ENCODE data around the gene GIPC3.

GIPC3 gene

GRCh38 chr19:3632739-3633558 lies 47.7 kb downstream of the GIPC3 start:
- Histone ChIP-seq H3K9me3 (ENCODE audit: control insufficient read depth, insufficient read depth, low read depth, low read length) (no peaks in the 10 kb centered on the region), H3K4me1 (ENCODE audit: control insufficient read depth, insufficient read depth, low read length) (no peaks in the 10 kb centered on the region), H3K4me3 (ENCODE audit: low read depth, low read length) (no peak overlapping the region), H3K36me3 (ENCODE audit: control insufficient read depth in 2 of 2, insufficient read depth in 1 of 2, low read length in 2 of 2) (peaks cover 0 to 16% of the 10 kb centered on the region in 2 experiments; a peak in 1 of 3 replicates), H3K27ac (ENCODE audit: extremely low read depth, low read depth, low read length) (no peak overlapping the region)
- ChIA-PET POLR2A (no interaction called here), CTCF (no interaction called here)
- no peak for TF ChIP-seq ZNF366 (tag by site-specific recombination; conservative IDR thresholded peaks at IDR 0.05)
- TF ChIP-seq, protein P1, sequence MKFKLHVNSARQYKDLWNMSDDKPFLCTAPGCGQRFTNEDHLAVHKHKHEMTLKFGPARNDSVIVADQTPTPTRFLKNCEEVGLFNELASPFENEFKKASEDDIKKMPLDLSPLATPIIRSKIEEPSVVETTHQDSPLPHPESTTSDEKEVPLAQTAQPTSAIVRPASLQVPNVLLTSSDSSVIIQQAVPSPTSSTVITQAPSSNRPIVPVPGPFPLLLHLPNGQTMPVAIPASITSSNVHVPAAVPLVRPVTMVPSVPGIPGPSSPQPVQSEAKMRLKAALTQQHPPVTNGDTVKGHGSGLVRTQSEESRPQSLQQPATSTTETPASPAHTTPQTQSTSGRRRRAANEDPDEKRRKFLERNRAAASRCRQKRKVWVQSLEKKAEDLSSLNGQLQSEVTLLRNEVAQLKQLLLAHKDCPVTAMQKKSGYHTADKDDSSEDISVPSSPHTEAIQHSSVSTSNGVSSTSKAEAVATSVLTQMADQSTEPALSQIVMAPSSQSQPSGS (tag by site-specific recombination; IDR thresholded peaks at IDR 0.05; ENCODE audit: low read depth) = no peak
- no peak for TF ChIP-seq ZNF792 (tag by site-specific recombination; IDR thresholded peaks at IDR 0.05)
- TF ChIP-seq ZNF645 (tag by site-specific recombination; IDR thresholded peaks at IDR 0.05) = no peak
- TF ChIP-seq BCL11B (tag by site-specific recombination; IDR thresholded peaks at IDR 0.05; ENCODE audit: low read depth) = no peak
- TF ChIP-seq ZNF292 (tag by site-specific recombination; IDR thresholded peaks at IDR 0.05; ENCODE audit: borderline replicate concordance, low read depth) = no peak
- TF ChIP-seq ZNF391 (tag by site-specific recombination; IDR thresholded peaks at IDR 0.05; ENCODE audit: borderline replicate concordance, low read depth) = no peak
- no peak for TF ChIP-seq FEZF1 (tag by site-specific recombination; IDR thresholded peaks at IDR 0.05)

- Histone ChIP-seq H3K36me3 (ENCODE audit: control insufficient read depth in 2 of 2, insufficient read depth in 1 of 2, low read length in 2 of 2) (peaks cover 0 to 21% of the 10 kb centered on the region in 2 experiments; a peak in 1 of 3 replicates), H3K27ac (ENCODE audit: extremely low read depth, low read depth, low read length) (no peak overlapping the region), H3K9me3 (ENCODE audit: control insufficient read depth, insufficient read depth, low read depth, low read length) (no peaks in the 10 kb centered on the region), H3K4me1 (ENCODE audit: control insufficient read depth, insufficient read depth, low read length) (no peaks in the 10 kb centered on the region), H3K4me3 (ENCODE audit: low read depth, low read length) (no peak overlapping the region)
- ChIA-PET CTCF (interaction anchor here (0.6 kb wide), 1 partner anchor 88 kb away, joined by 3 read pairs; no protein-coding TSS in a partner anchor), POLR2A (no interaction called here)
- TF ChIP-seq PRDM10 (tag by site-specific recombination; IDR thresholded peaks at IDR 0.05) (0 out of 2 replicates have a peak, but pooled peaks have one; percentile 14), ZFP37 (tag by site-specific recombination; IDR thresholded peaks at IDR 0.05) (no peak)
Measured at GRCh38 chr19:3633559-3633988, 48.3 kb downstream of the GIPC3 start.

DNA sequence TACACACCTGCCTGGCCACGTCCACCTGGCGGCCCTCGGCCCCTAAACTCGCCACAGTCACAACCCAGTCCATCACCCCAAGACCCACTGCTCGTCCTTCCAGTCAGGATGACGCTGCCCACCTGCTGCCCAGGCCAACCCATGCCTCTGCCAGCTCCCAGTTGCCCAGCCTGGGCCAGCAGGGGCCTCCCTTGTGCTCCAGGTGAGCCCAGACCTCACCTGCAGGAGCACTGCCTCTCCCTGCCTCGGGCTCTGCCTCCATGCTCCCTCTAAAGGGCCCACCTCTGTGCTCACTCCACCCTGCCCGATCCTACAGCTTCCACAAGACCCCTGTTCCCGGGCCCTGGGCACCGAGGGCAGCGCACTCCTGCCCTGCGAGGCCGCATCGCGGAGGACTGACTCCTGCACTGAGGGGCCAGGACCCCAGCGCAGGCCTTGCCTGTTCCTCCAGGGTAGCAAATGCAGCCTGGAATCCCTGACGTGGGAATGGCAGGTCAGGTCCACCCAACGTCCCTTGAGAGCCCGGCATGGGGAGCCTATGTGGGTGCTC lies 49.3 kb downstream of the GIPC3 start:
- TF ChIP-seq ZNF335 (tag by site-specific recombination; conservative IDR thresholded peaks at IDR 0.05) (no peak), ZNF473 (tag by site-specific recombination; IDR thresholded peaks at IDR 0.05) (no peak)
- TF ChIP-seq, protein P2, sequence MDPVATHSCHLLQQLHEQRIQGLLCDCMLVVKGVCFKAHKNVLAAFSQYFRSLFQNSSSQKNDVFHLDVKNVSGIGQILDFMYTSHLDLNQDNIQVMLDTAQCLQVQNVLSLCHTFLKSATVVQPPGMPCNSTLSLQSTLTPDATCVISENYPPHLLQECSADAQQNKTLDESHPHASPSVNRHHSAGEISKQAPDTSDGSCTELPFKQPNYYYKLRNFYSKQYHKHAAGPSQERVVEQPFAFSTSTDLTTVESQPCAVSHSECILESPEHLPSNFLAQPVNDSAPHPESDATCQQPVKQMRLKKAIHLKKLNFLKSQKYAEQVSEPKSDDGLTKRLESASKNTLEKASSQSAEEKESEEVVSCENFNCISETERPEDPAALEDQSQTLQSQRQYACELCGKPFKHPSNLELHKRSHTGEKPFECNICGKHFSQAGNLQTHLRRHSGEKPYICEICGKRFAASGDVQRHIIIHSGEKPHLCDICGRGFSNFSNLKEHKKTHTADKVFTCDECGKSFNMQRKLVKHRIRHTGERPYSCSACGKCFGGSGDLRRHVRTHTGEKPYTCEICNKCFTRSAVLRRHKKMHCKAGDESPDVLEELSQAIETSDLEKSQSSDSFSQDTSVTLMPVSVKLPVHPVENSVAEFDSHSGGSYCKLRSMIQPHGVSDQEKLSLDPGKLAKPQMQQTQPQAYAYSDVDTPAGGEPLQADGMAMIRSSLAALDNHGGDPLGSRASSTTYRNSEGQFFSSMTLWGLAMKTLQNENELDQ (tag by site-specific recombination; IDR thresholded peaks at IDR 0.05; ENCODE audit: low read depth) = no peak
- H3K9me3 ChIP-seq (ENCODE audit: control insufficient read depth, insufficient read depth, low read depth, low read length) = no peaks in the 10 kb centered on the region
- ChIA-PET CTCF (no interaction called here), POLR2A (no interaction called here)
- H3K4me3 ChIP-seq (ENCODE audit: low read depth, low read length) = no peak overlapping the region
- H3K4me1 ChIP-seq (ENCODE audit: control insufficient read depth, insufficient read depth, low read length) = no peaks in the 10 kb centered on the region
- H3K36me3 ChIP-seq (ENCODE audit: control insufficient read depth in 2 of 2, insufficient read depth in 1 of 2, low read length in 2 of 2) = peaks cover 0 to 29% of the 10 kb centered on the region in 2 experiments; a peak in 2 of 3 replicates
- H3K27ac ChIP-seq (ENCODE audit: extremely low read depth, low read depth, low read length) = no peak overlapping the region
